Left hindlimb (tissue), 1 donor: ENCODE measurements around the gene CNOT6L.
"Not testable (repeated sequence)": the region's sequence is repeated elsewhere in the genome, so short reads cannot be mapped to it uniquely, and the experiment has no call there.

Experiments
- DNase-seq: peaks from one replicate; pipeline ENCODE4 v3.0.0-alpha.2; 2018

CNOT6L gene

GRCh38 chr4:77818602-77819403, at the start of gene CNOT6L:
Gene CNOT6L, minus strand, starts transcription at chr4:77819368. Its CDS starts 60 bp downstream, at chr4:77819308.
- DNase-seq = peak; percentile 80

GRCh38 chr4:77865259-77865658, 46.1 kb upstream of the CNOT6L start:
- DNase-seq = no peak

- not testable (repeated sequence) for DNase-seq
Measured at GRCh38 chr4:77863341-77863740, 44.2 kb upstream of the CNOT6L start.

- DNase-seq = peak; percentile 94
Measured at GRCh38 chr4:77862478-77863216, 43.5 kb upstream of the CNOT6L start, which contains the start of gene MRPL1. Gene MRPL1, plus strand, starts transcription at chr4:77862830. Its CDS starts 19 bp downstream, at chr4:77862849.

- no peak for DNase-seq
Measured at GRCh38 chr4:77861495-77861894, 42.3 kb upstream of the CNOT6L start.

- DNase-seq = no peak
Measured at GRCh38 chr4:77859256-77859655, 40.1 kb upstream of the CNOT6L start.

- no peak for DNase-seq
Measured at GRCh38 chr4:77856152-77856551, 37.0 kb upstream of the CNOT6L start.

GRCh38 chr4:77854431-77855111, 35.4 kb upstream of the CNOT6L start:
- DNase-seq = no peak

GRCh38 chr4:77852892-77853495, 33.8 kb upstream of the CNOT6L start:
- DNase-seq = no peak

GRCh38 chr4:77849278-77849965, 30.3 kb upstream of the CNOT6L start:
- no peak for DNase-seq

- DNase-seq = no peak
Measured at GRCh38 chr4:77848508-77848907, 29.3 kb upstream of the CNOT6L start.

- DNase-seq = no peak
Measured at GRCh38 chr4:77845929-77846328, 26.8 kb upstream of the CNOT6L start.

GRCh38 chr4:77845400-77845799, 26.2 kb upstream of the CNOT6L start:
- DNase-seq = no peak

- no peak for DNase-seq
Measured at GRCh38 chr4:77844363-77844762, 25.2 kb upstream of the CNOT6L start.

- DNase-seq = no peak
Measured at GRCh38 chr4:77843628-77844027, 24.5 kb upstream of the CNOT6L start.

- no peak for DNase-seq
Measured at GRCh38 chr4:77834403-77834802, 15.2 kb upstream of the CNOT6L start.

GRCh38 chr4:77833126-77833724, 14.1 kb upstream of the CNOT6L start:
- no peak for DNase-seq

- DNase-seq = no peak
Measured at GRCh38 chr4:77827343-77827742, 8.2 kb upstream of the CNOT6L start.

- no peak for DNase-seq
Measured at GRCh38 chr4:77826275-77826674, 7.1 kb upstream of the CNOT6L start.

- DNase-seq = no peak
Measured at GRCh38 chr4:77821775-77822174, 2.6 kb upstream of the CNOT6L start.

- no peak for DNase-seq
Measured at GRCh38 chr4:77820649-77821561, 1.7 kb upstream of the CNOT6L start.
